DOHH2 (cell line): ENCODE measurements around the gene AFAP1.

Experiments
- CTCF ChIP-seq: fragments of 200-600 bp; sonication (generic); IDR thresholded peaks from one replicate; pipeline ENCODE4 v1.5.1; 2014; ENCODE audit warnings: antibody characterized with exemption, mild to moderate bottlenecking, low read depth, low read length; ENCODE audit not compliant: poor library complexity, severe bottlenecking
- EZH2phosphoT487 ChIP-seq: fragments of 200-600 bp; sonication (generic); IDR thresholded peaks from 2 replicates; pipeline ENCODE4 v1.6.1; 2017; ENCODE audit warnings: borderline replicate concordance, mild to moderate bottlenecking, antibody characterized with exemption, low read length, moderate library complexity, mixed read lengths

GRCh38 chr4:7943211-7943610 is 3.5 kb upstream of the AFAP1 start:
- no peak for TF ChIP-seq CTCF
- TF ChIP-seq EZH2phosphoT487: no peak
